Osteocyte (in vitro differentiated cells): Measurements from ENCODE around the gene TEX55. TPM values are rescaled to one million over a fixed set of nuclear protein-coding genes. Genes with fewer than 3 reads are reported as not detected.

ENCODE experiments used
- DNase-seq: peaks from one replicate; pipeline ENCODE4 v3.0.0; 2021; ENCODE audit warnings: mixed read lengths; ENCODE audit not compliant: unreplicated experiment; ENCODE audit errors: extremely low spot score
- H3K27ac Mint-ChIP-seq: one replicate; pipeline ENCODE4 v1.8.0; 2021; ENCODE audit warnings: mild to moderate bottlenecking, mixed read lengths; ENCODE audit not compliant: unreplicated experiment
- H3K27me3 Mint-ChIP-seq: one replicate; pipeline ENCODE4 v1.8.0; 2021; ENCODE audit warnings: mixed read lengths; ENCODE audit not compliant: unreplicated experiment
- H3K36me3 Mint-ChIP-seq: one replicate; pipeline ENCODE4 v1.8.0; 2021; ENCODE audit warnings: mixed read lengths; ENCODE audit not compliant: unreplicated experiment
- H3K4me1 Mint-ChIP-seq: one replicate; pipeline ENCODE4 v1.8.0; 2021; ENCODE audit warnings: mixed read lengths; ENCODE audit not compliant: unreplicated experiment
- H3K4me3 Mint-ChIP-seq: one replicate; pipeline ENCODE4 v1.8.0; 2021; ENCODE audit warnings: mild to moderate bottlenecking, moderate library complexity, mixed read lengths; ENCODE audit not compliant: unreplicated experiment
- H3K9me3 Mint-ChIP-seq: one replicate; pipeline ENCODE4 v1.8.0; 2021; ENCODE audit warnings: mixed read lengths; ENCODE audit not compliant: unreplicated experiment
- total RNA-seq: library from RNA; stranded (reverse); gene quantifications from 2 replicates; pipeline ENCODE4 v1.2.1, GENCODE V29; 2021
- TF ChIP-seq, protein P1 (sequence below): fragments of 200-600 bp; sonication (generic); IDR thresholded peaks from 2 replicates; pipeline ENCODE4 v1.5.0; 2021; ENCODE audit warnings: antibody characterized with exemption, mild to moderate bottlenecking, moderate library complexity

The TEX55 gene
- total RNA-seq, 1 donor from 2014 or later = not detected

DNA sequence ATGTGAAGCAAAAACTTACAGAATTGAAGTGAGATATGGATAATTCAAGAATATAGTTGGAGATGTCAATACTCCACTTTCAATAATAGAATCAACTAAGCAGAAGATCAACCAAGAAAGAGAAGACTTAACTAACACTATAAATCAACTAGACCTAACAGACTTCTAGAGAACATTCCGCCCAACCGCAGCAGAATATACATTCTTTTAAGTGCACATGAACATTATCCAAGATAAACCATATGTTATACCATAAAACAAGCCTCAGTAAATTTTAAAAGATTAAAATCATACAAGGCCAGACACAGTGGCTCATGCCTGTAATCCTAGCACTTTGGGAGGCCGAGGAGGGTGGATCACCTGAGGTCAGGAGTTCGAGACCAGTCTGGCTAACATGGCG, 5.5 kb upstream of the TEX55 start:
- peaks cover 29% of the 10 kb centered on the region for H3K27me3 Mint-ChIP-seq
- TF ChIP-seq, protein P1, sequence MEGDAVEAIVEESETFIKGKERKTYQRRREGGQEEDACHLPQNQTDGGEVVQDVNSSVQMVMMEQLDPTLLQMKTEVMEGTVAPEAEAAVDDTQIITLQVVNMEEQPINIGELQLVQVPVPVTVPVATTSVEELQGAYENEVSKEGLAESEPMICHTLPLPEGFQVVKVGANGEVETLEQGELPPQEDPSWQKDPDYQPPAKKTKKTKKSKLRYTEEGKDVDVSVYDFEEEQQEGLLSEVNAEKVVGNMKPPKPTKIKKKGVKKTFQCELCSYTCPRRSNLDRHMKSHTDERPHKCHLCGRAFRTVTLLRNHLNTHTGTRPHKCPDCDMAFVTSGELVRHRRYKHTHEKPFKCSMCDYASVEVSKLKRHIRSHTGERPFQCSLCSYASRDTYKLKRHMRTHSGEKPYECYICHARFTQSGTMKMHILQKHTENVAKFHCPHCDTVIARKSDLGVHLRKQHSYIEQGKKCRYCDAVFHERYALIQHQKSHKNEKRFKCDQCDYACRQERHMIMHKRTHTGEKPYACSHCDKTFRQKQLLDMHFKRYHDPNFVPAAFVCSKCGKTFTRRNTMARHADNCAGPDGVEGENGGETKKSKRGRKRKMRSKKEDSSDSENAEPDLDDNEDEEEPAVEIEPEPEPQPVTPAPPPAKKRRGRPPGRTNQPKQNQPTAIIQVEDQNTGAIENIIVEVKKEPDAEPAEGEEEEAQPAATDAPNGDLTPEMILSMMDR = no peak
- peaks cover 7% of the 10 kb centered on the region for H3K9me3 Mint-ChIP-seq
- no peak overlapping the region for H3K4me3 Mint-ChIP-seq
- DNase-seq = no peak
- no peak overlapping the region for H3K27ac Mint-ChIP-seq
- peaks cover under 1% of the 10 kb centered on the region for H3K4me1 Mint-ChIP-seq
- no peaks in the 10 kb centered on the region for H3K36me3 Mint-ChIP-seq

DNA sequence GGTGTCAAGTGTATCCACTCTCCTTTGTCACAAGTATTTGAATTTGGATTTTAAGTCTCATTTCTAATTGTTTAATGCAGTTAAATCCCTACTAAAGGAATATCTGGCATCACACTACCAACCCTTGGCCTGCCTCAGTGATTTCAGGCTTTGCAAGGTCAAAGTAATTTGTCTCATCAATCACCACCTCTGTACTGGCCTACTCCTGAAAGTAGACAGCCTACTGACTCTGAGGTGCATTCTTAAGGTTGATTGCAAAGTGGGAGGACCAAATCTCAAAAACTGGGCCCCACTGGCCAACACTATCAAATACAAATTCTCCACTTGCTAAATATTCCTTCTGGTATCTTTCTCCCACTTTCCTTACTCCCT, 851 bp upstream of the TEX55 start:
- Mint-ChIP-seq H3K27me3 (no peaks in the 10 kb centered on the region), H3K36me3 (no peaks in the 10 kb centered on the region), H3K4me1 (peaks cover 3% of the 10 kb centered on the region), H3K9me3 (no peaks in the 10 kb centered on the region), H3K27ac (no peak overlapping the region), H3K4me3 (no peak overlapping the region)
- TF ChIP-seq, protein P1 = no peak
- DNase-seq = no peak

DNA sequence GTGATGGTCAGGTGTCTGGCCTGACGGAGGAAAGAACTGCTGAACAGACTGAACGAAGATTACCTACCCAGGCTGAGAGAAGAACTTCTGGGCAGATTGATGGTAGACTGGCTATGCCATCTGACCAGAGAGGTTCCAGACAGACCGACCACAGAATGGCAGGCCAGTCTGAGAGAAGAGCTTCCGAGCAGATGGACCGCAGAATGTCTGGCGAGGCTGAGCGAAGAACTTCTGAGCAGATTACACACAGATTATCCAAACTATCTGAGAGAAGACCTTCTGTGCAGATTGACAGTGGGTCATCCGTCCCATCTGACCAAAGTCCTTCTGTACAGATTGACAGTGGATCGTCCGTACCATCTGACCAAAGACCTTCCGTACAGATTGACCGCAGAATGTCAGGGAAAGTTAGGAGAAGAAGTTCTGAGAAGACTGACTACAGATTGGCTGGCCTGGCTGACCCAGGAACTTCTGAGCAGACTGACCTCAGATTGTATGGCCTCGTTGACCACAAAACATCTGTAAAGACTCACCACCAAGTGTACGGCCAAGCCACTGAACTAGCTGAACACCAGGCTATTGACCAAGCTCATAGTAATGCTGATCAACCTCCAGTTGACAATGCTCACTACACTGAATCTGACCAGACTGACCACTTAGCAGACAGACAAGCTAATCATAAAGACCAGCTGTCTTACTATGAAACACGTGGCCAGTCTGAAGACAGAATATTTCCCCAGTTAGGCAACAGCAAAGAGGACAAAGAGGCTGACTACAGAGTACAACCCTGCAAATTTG, 812 bp downstream of the TEX55 start:
- no peaks in the 10 kb centered on the region for H3K27me3 Mint-ChIP-seq
- H3K4me1 Mint-ChIP-seq = peaks cover 3% of the 10 kb centered on the region
- no peak overlapping the region for H3K4me3 Mint-ChIP-seq
- DNase-seq = no peak
- H3K9me3 Mint-ChIP-seq = no peaks in the 10 kb centered on the region
- H3K27ac Mint-ChIP-seq = no peak overlapping the region
- H3K36me3 Mint-ChIP-seq = no peaks in the 10 kb centered on the region
- TF ChIP-seq, protein P1 = no peak

DNA sequence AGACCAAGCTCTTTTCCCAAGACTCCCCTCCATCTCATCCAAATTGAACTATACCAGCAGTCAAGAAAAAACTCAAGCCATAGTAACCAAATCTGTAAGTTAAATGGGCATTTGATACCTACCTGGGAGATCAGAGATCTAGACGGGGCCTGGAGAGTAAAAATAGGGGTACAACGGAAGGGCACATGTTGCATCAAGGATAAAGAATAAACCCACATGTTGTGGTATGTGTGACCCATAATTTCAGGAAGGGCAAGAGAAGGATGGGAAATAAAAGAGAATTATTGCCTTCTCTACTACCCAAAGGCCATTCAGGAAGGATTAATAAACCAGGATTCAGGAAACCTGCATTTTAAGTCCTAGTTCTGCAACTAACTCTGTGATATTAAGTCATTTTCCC, 1.5 kb downstream of the TEX55 start:
- Mint-ChIP-seq H3K9me3 (no peaks in the 10 kb centered on the region), H3K27ac (no peak overlapping the region), H3K27me3 (no peaks in the 10 kb centered on the region)

DNA sequence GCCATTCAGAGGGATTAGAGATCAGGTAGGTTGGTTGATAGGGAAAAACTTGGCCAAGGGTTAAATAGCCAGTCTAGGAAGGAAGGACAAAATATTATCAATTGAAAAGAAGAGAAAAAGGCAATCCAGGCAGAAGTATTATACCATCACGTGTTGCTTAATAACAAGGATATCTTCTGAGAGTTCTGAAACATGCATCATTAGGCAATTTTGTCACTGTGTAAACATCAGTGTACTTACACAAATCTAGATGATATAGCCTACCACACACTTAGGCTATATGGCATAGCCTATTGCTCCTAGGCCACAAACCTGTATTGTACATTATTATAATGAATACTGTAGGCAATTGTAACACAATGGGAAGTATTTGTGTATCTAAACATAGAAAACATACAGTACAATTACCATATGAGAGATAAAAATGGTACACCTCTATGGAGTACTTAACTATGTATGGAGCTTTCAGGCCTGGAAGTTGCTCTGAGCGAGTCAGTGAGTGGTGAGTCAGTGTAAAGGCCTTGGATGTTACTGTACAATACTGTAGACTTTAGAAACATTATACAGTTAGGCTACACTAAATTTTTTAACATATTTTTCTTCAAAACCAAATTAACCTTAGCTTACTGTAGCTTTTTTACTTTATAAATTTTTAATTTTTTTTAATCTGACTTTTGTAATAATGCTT, 2.7 kb downstream of the TEX55 start:
- no peak for DNase-seq
- Mint-ChIP-seq H3K27me3 (no peaks in the 10 kb centered on the region), H3K4me1 (peaks cover 3% of the 10 kb centered on the region), H3K27ac (no peak overlapping the region), H3K36me3 (no peaks in the 10 kb centered on the region), H3K9me3 (peaks cover 9% of the 10 kb centered on the region), H3K4me3 (no peak overlapping the region)
- TF ChIP-seq, protein P1 = no peak

More for the DNA sequence above, 1.5 kb downstream of the TEX55 start:
- Mint-ChIP-seq H3K4me1 (peaks cover 3% of the 10 kb centered on the region), H3K4me3 (no peak overlapping the region), H3K36me3 (no peaks in the 10 kb centered on the region)
- TF ChIP-seq, protein P1 = no peak
- DNase-seq = no peak
